Stimulated activated CD4-positive, alpha-beta T cell treated with anti-CD3 and anti-CD28 coated beads, Interleukin-4, amount 100 ng/mL, for 1 hour (primary cell): ENCODE results near the gene PLEKHG2.
"Not testable (repeated sequence)": the region's sequence is repeated elsewhere in the genome, so short reads cannot be mapped to it uniquely, and the experiment has no call there.

Experiments used
- DNase-seq: peaks from one replicate; pipeline ENCODE4 v3.0.0-alpha.2; 2020

Gene PLEKHG2

GRCh38 chr19:39446365-39447084, 34.1 kb downstream of the PLEKHG2 start:
- no peak for DNase-seq

- no peak for DNase-seq
These were observed 35.8 kb downstream of the PLEKHG2 start for GRCh38 chr19:39448271-39448670.

GRCh38 chr19:39449116-39449797, 36.8 kb downstream of the PLEKHG2 start:
- no peak for DNase-seq

GRCh38 chr19:39451257-39451656, 38.8 kb downstream of the PLEKHG2 start:
- DNase-seq, result not testable (repeated sequence)

- DNase-seq, result no peak
These were observed 50.9 kb downstream of the PLEKHG2 start for GRCh38 chr19:39463403-39463802.

GRCh38 chr19:39465956-39466747, 53.7 kb downstream of the PLEKHG2 start:
- DNase-seq, result no peak

- DNase-seq, result no peak
These were observed 55.5 kb downstream of the PLEKHG2 start for GRCh38 chr19:39467941-39468340.

- DNase-seq, result no peak
These were observed 56.6 kb downstream of the PLEKHG2 start for GRCh38 chr19:39469036-39469435.

GRCh38 chr19:39469567-39469966, 57.1 kb downstream of the PLEKHG2 start:
- DNase-seq, result no peak

- DNase-seq, result no peak
These were observed 58.4 kb downstream of the PLEKHG2 start for GRCh38 chr19:39470724-39471339.

GRCh38 chr19:39471756-39472536, 59.5 kb downstream of the PLEKHG2 start:
- no peak for DNase-seq

GRCh38 chr19:39472746-39473442, 60.4 kb downstream of the PLEKHG2 start:
- no peak for DNase-seq

GRCh38 chr19:39473443-39473960, 61.0 kb downstream of the PLEKHG2 start:
- no peak for DNase-seq

GRCh38 chr19:39474139-39474620, 61.7 kb downstream of the PLEKHG2 start:
- DNase-seq, result peak; percentile 83

GRCh38 chr19:39475748-39476147, 63.3 kb downstream of the PLEKHG2 start:
- DNase-seq, result no peak
